DOHH2 (cell line): ENCODE measurements around the gene APMAP.
"Not testable (repeated sequence)": the region's sequence is repeated elsewhere in the genome, so short reads cannot be mapped to it uniquely, and the experiment has no call there.

ENCODE experiments used
- H3F3A ChIP-seq: fragments of 200-600 bp; sonication (generic), shearing (Covaris generic); 2 replicates; pipeline ENCODE4 v1.6.0; 2016; ENCODE audit warnings: antibody characterized with exemption, mild to moderate bottlenecking; ENCODE audit not compliant: control insufficient read depth, insufficient read depth
- H3K27ac ChIP-seq: fragments of 200-600 bp; sonication (generic); 2 replicates; pipeline ENCODE4 v1.5.1; 2014; ENCODE audit warnings: low read depth, mild to moderate bottlenecking, low read length, moderate library complexity
- H3K27me3 ChIP-seq: fragments of 200-600 bp; sonication (generic); 2 replicates; pipeline ENCODE4 v1.6.1; 2014; ENCODE audit warnings: mild to moderate bottlenecking, low read length, mixed read lengths; ENCODE audit not compliant: control insufficient read depth
- H3K36me3 ChIP-seq: fragments of 200-600 bp; sonication (generic); 2 replicates; pipeline ENCODE4 v1.6.1; 2014; ENCODE audit warnings: mild to moderate bottlenecking, low read length, moderate library complexity, mixed read lengths; ENCODE audit not compliant: control insufficient read depth
- H3K4me1 ChIP-seq: fragments of 200-600 bp; sonication (generic); 2 replicates; pipeline ENCODE4 v1.6.1; 2014; ENCODE audit warnings: mild to moderate bottlenecking, low read length, mixed read lengths; ENCODE audit not compliant: control insufficient read depth
- H3K4me2 ChIP-seq: fragments of 200-600 bp; sonication (generic); 2 replicates; pipeline ENCODE4 v1.6.0; 2014; ENCODE audit warnings: mild to moderate bottlenecking, low read length, moderate library complexity
- H3K4me3 ChIP-seq: fragments of 200-600 bp; sonication (generic); 2 replicates; pipeline ENCODE4 v1.5.1; 2014; ENCODE audit warnings: mild to moderate bottlenecking, low read length, mixed read lengths
- H3K79me2 ChIP-seq: fragments of 200-600 bp; sonication (generic); 2 replicates; pipeline ENCODE4 v1.6.1; 2014; ENCODE audit warnings: mild to moderate bottlenecking, low read length, mixed read lengths; ENCODE audit not compliant: control insufficient read depth
- H3K9me2 ChIP-seq: fragments of 200-600 bp; sonication (generic); replicated peaks from 2 replicates; pipeline ENCODE4 v1.6.1; 2014; ENCODE audit warnings: mild to moderate bottlenecking, low read length, mixed read lengths; ENCODE audit not compliant: control insufficient read depth
- H3K9me3 ChIP-seq: fragments of 200-600 bp; sonication (generic); 2 replicates; pipeline ENCODE4 v1.6.1; 2014; ENCODE audit warnings: antibody characterized with exemption, low read length, mixed read lengths; ENCODE audit not compliant: control insufficient read depth, insufficient read depth
- H4K20me1 ChIP-seq: fragments of 200-600 bp; sonication (generic); 2 replicates; pipeline ENCODE4 v1.6.0; 2014; ENCODE audit warnings: low read depth, mild to moderate bottlenecking, antibody characterized with exemption, low read length, moderate library complexity; ENCODE audit not compliant: control insufficient read depth, insufficient read depth
- CTCF ChIP-seq: fragments of 200-600 bp; sonication (generic); IDR thresholded peaks from one replicate; pipeline ENCODE4 v1.5.1; 2014; ENCODE audit warnings: antibody characterized with exemption, mild to moderate bottlenecking, low read depth, low read length; ENCODE audit not compliant: poor library complexity, severe bottlenecking

Gene APMAP

GRCh38 chr20:24930724-24931688, 61.5 kb downstream of the APMAP start:
- TF ChIP-seq CTCF: peak; percentile 57
- H4K20me1 ChIP-seq, H3K4me2 ChIP-seq, H3K4me1 ChIP-seq, H3F3A ChIP-seq, H3K36me3 ChIP-seq, H3K9me2 ChIP-seq, H3K79me2 ChIP-seq, H3K27ac ChIP-seq, H3K27me3 ChIP-seq, H3K4me3 ChIP-seq, H3K9me3 ChIP-seq: not testable (repeated sequence)

GRCh38 chr20:24929867-24930723, 62.5 kb downstream of the APMAP start:
- not testable (repeated sequence) for H3K9me2 ChIP-seq, H3K9me3 ChIP-seq, H3K4me1 ChIP-seq, H3K4me2 ChIP-seq, H3K36me3 ChIP-seq, H3K4me3 ChIP-seq, H4K20me1 ChIP-seq, H3K27ac ChIP-seq, H3K27me3 ChIP-seq, H3F3A ChIP-seq, H3K79me2 ChIP-seq

- H3K27ac ChIP-seq, H3K79me2 ChIP-seq, H3K36me3 ChIP-seq, H3F3A ChIP-seq, H3K4me1 ChIP-seq, H3K9me3 ChIP-seq, H3K4me3 ChIP-seq, H3K4me2 ChIP-seq, H3K9me2 ChIP-seq, H4K20me1 ChIP-seq, H3K27me3 ChIP-seq: not testable (repeated sequence)
Observed at GRCh38 chr20:24929259-24929658, 63.3 kb downstream of the APMAP start.

- not testable (repeated sequence) for H3K27me3 ChIP-seq, H4K20me1 ChIP-seq, H3K4me2 ChIP-seq, H3K4me3 ChIP-seq, H3K27ac ChIP-seq, H3K36me3 ChIP-seq, H3K4me1 ChIP-seq, H3K9me3 ChIP-seq, H3F3A ChIP-seq, H3K9me2 ChIP-seq, H3K79me2 ChIP-seq
Observed at GRCh38 chr20:24920706-24921105, 71.8 kb downstream of the APMAP start.

- not testable (repeated sequence) for H3K79me2 ChIP-seq, H3K4me3 ChIP-seq, H3K36me3 ChIP-seq, H3K9me2 ChIP-seq, H3K9me3 ChIP-seq, H4K20me1 ChIP-seq, H3F3A ChIP-seq, H3K27me3 ChIP-seq, H3K4me1 ChIP-seq, H3K4me2 ChIP-seq, H3K27ac ChIP-seq
Observed at GRCh38 chr20:24919665-24920064, 72.9 kb downstream of the APMAP start.
